ENCODE data around the gene OR2H2. TPM values are rescaled to one million over a fixed set of nuclear protein-coding genes. Genes with fewer than 3 reads are reported as not detected.

OR2H2 gene
- total and polyA plus RNA-seq, 2 of the 13 experiments (the other 11 are each of a cell fraction or from before 2014, with no cell fraction given): not detected

DNA sequence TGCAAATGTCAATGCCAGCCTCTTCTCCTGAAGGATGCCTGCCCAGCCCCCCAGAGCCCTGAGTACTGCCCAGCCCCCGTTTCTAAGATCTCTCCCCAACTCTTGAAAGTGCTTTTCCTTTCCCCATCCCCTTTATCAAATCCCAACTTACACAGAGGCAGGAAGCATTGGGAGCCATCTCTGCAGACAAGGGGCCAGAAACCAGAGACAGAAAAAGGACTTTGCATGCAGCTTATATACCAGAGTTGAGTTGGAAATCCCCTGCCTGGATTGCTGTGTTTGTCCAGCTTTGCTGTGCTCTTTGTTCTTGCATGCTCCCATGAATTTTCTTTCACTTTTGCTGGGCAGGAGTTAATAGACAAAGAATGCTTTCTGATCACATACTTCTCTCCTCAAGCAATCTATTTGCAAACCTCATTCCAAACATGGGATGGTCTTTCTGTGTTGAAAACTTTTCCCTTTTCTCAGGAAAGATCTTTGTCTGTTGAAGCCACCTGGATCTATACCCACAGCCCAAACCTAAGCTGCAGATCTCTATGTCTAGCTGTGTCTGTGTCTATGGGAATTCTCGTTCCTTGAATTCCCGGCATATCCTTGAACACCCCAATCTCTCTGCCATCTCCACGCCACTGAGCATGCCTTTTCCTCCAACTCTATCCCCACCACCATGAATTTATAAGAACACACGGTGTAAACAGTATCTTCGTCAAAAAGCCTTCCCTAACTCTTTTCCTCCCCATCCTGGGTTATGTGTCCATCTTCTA, 25.2 kb upstream of the OR2H2 start, which contains the start of gene UBD (continued):
- TF ChIP-seq ZNF292 (CRISPR knock-in tag; IDR thresholded peaks at IDR 0.05; ENCODE audit: borderline replicate concordance, low read depth): peak; percentile 60
- 0 out of 2 replicates have a peak, but pooled peaks have one; percentile 32 for TF ChIP-seq ZNF543 (CRISPR knock-in tag; IDR thresholded peaks at IDR 0.05)
- TF ChIP-seq, protein P1, sequence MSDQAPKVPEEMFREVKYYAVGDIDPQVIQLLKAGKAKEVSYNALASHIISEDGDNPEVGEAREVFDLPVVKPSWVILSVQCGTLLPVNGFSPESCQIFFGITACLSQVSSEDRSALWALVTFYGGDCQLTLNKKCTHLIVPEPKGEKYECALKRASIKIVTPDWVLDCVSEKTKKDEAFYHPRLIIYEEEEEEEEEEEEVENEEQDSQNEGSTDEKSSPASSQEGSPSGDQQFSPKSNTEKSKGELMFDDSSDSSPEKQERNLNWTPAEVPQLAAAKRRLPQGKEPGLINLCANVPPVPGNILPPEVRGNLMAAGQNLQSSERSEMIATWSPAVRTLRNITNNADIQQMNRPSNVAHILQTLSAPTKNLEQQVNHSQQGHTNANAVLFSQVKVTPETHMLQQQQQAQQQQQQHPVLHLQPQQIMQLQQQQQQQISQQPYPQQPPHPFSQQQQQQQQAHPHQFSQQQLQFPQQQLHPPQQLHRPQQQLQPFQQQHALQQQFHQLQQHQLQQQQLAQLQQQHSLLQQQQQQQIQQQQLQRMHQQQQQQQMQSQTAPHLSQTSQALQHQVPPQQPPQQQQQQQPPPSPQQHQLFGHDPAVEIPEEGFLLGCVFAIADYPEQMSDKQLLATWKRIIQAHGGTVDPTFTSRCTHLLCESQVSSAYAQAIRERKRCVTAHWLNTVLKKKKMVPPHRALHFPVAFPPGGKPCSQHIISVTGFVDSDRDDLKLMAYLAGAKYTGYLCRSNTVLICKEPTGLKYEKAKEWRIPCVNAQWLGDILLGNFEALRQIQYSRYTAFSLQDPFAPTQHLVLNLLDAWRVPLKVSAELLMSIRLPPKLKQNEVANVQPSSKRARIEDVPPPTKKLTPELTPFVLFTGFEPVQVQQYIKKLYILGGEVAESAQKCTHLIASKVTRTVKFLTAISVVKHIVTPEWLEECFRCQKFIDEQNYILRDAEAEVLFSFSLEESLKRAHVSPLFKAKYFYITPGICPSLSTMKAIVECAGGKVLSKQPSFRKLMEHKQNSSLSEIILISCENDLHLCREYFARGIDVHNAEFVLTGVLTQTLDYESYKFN (CRISPR knock-in tag; conservative IDR thresholded peaks at IDR 0.05): peak; percentile 56; the same call in 1 of the 2 replicates
- TF ChIP-seq TBX2 (CRISPR knock-in tag; IDR thresholded peaks at IDR 0.05; ENCODE audit: borderline replicate concordance): peak; percentile 43; the same call in 1 of the 2 replicates
- peak; percentile 21; the same call in 1 of the 2 replicates for TF ChIP-seq HMG20A (CRISPR knock-in tag; IDR thresholded peaks at IDR 0.05; ENCODE audit: borderline replicate concordance)
- 0 out of 2 replicates have a peak, but pooled peaks have one; percentile 30 for TF ChIP-seq ZNF501 (CRISPR knock-in tag; IDR thresholded peaks at IDR 0.05)
- TF ChIP-seq, protein P2, sequence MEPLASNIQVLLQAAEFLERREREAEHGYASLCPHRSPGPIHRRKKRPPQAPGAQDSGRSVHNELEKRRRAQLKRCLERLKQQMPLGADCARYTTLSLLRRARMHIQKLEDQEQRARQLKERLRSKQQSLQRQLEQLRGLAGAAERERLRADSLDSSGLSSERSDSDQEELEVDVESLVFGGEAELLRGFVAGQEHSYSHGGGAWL (CRISPR knock-in tag; IDR thresholded peaks at IDR 0.05): no peak
- 0 out of 2 replicates have a peak, but pooled peaks have one; percentile 22 for TF ChIP-seq KMT2A (CRISPR knock-in tag; IDR thresholded peaks at IDR 0.05)
- TF ChIP-seq, protein P3, sequence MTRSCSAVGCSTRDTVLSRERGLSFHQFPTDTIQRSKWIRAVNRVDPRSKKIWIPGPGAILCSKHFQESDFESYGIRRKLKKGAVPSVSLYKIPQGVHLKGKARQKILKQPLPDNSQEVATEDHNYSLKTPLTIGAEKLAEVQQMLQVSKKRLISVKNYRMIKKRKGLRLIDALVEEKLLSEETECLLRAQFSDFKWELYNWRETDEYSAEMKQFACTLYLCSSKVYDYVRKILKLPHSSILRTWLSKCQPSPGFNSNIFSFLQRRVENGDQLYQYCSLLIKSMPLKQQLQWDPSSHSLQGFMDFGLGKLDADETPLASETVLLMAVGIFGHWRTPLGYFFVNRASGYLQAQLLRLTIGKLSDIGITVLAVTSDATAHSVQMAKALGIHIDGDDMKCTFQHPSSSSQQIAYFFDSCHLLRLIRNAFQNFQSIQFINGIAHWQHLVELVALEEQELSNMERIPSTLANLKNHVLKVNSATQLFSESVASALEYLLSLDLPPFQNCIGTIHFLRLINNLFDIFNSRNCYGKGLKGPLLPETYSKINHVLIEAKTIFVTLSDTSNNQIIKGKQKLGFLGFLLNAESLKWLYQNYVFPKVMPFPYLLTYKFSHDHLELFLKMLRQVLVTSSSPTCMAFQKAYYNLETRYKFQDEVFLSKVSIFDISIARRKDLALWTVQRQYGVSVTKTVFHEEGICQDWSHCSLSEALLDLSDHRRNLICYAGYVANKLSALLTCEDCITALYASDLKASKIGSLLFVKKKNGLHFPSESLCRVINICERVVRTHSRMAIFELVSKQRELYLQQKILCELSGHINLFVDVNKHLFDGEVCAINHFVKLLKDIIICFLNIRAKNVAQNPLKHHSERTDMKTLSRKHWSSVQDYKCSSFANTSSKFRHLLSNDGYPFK (CRISPR knock-in tag; IDR thresholded peaks at IDR 0.05; ENCODE audit: borderline replicate concordance): no peak
- 0 out of 2 replicates have a peak, but pooled peaks have one; percentile 49 for TF ChIP-seq POLR2G (IDR thresholded peaks at IDR 0.05; ENCODE audit: low read depth, low read length)

Measured in HepG2 (cell line).